HuH-7 (cell line): Measurements from ENCODE around the gene NAPB.

ENCODE experiments used
- DNase-seq: peaks from one replicate; pipeline ENCODE4 v3.0.0; 2011; ENCODE audit warnings: low spot score

NAPB gene

GRCh38 chr20:23404196-23404595 lies 17.1 kb downstream of the NAPB start:
- no peak for DNase-seq

GRCh38 chr20:23403751-23404150 lies 17.5 kb downstream of the NAPB start:
- no peak for DNase-seq

- DNase-seq = no peak
These were observed 20.2 kb downstream of the NAPB start for GRCh38 chr20:23401051-23401450.

- DNase-seq = no peak
These were observed 21.6 kb downstream of the NAPB start for GRCh38 chr20:23399568-23400241.

- no peak for DNase-seq
These were observed 23.3 kb downstream of the NAPB start for GRCh38 chr20:23397961-23398360.

- DNase-seq = no peak
These were observed 24.2 kb downstream of the NAPB start for GRCh38 chr20:23396950-23397627.

GRCh38 chr20:23393996-23394775 lies 27.1 kb downstream of the NAPB start:
- no peak for DNase-seq

GRCh38 chr20:23391707-23392310 lies 29.5 kb downstream of the NAPB start:
- no peak for DNase-seq

GRCh38 chr20:23390091-23390774 lies 31.1 kb downstream of the NAPB start:
- DNase-seq = no peak

GRCh38 chr20:23387118-23387443 lies 34.2 kb downstream of the NAPB start:
- no peak for DNase-seq

GRCh38 chr20:23386304-23387117 lies 34.8 kb downstream of the NAPB start:
- DNase-seq = no peak

- no peak for DNase-seq
These were observed 39.4 kb downstream of the NAPB start for GRCh38 chr20:23381876-23382275.

GRCh38 chr20:23379772-23380171 lies 41.5 kb downstream of the NAPB start:
- no peak for DNase-seq

GRCh38 chr20:23375827-23376226 lies 45.5 kb downstream of the NAPB start:
- DNase-seq = no peak

- DNase-seq = no peak
These were observed 46.8 kb downstream of the NAPB start for GRCh38 chr20:23374441-23374840.

GRCh38 chr20:23371496-23371895 lies 49.8 kb downstream of the NAPB start:
- DNase-seq = no peak

GRCh38 chr20:23370873-23371272 lies 50.4 kb downstream of the NAPB start:
- DNase-seq = no peak

GRCh38 chr20:23370274-23370673 lies 51.0 kb downstream of the NAPB start:
- DNase-seq = no peak

GRCh38 chr20:23369072-23369823 lies 52.0 kb downstream of the NAPB start:
- DNase-seq = no peak

GRCh38 chr20:23368316-23369071 lies 52.8 kb downstream of the NAPB start:
- DNase-seq = no peak
